22Rv1 (cell line): Measurements from ENCODE around the gene ASXL2.
"Not testable (repeated sequence)": the region's sequence is repeated elsewhere in the genome, so short reads cannot be mapped to it uniquely, and the experiment has no call there.

Experiments
- H3K27ac ChIP-seq: fragments of 450-650 bp; 2 replicates; pipeline ENCODE4 v1.5.1; 2017
- CTCF ChIP-seq: fragments of 450-650 bp; IDR thresholded peaks from 2 replicates; pipeline ENCODE4 v1.5.1; 2017; ENCODE audit warnings: mild to moderate bottlenecking
- ZFX ChIP-seq: fragments of 450-650 bp; IDR thresholded peaks from 2 replicates; pipeline ENCODE4 v1.6.1; 2017; ENCODE audit warnings: antibody characterized with exemption, borderline replicate concordance

ASXL2 gene

GRCh38 chr2:25853038-25853638 is 25.1 kb downstream of the ASXL2 start:
- no peak overlapping the region for H3K27ac ChIP-seq
- TF ChIP-seq ZFX = no peak
- no peak for TF ChIP-seq CTCF

- TF ChIP-seq CTCF = peak; percentile 83
- TF ChIP-seq ZFX = no peak
- no peak overlapping the region for H3K27ac ChIP-seq
Observed at GRCh38 chr2:25851740-25852503, 26.4 kb downstream of the ASXL2 start.

GRCh38 chr2:25850400-25850799 is 27.9 kb downstream of the ASXL2 start:
- not testable (repeated sequence) for H3K27ac ChIP-seq

- not testable (repeated sequence) for H3K27ac ChIP-seq
Observed at GRCh38 chr2:25849350-25849749, 28.9 kb downstream of the ASXL2 start.

GRCh38 chr2:25845843-25846505 is 32.3 kb downstream of the ASXL2 start:
- no peak for TF ChIP-seq ZFX
- no peak for TF ChIP-seq CTCF
- no peak overlapping the region for H3K27ac ChIP-seq

- TF ChIP-seq CTCF = no peak
- TF ChIP-seq ZFX = no peak
- H3K27ac ChIP-seq = no peak overlapping the region
Observed at GRCh38 chr2:25844089-25844488, 34.2 kb downstream of the ASXL2 start.

- TF ChIP-seq ZFX (no peak), CTCF (no peak)
- H3K27ac ChIP-seq = no peak overlapping the region
Observed at GRCh38 chr2:25842155-25842554, 36.1 kb downstream of the ASXL2 start.

GRCh38 chr2:25838152-25838756 is 40.0 kb downstream of the ASXL2 start:
- H3K27ac ChIP-seq = no peak overlapping the region
- TF ChIP-seq ZFX = no peak
- TF ChIP-seq CTCF = no peak
